GM19240 (cell line): ENCODE data around the gene ACOT7.

Experiments
- DNase-seq: peaks from one replicate; pipeline ENCODE4 v3.0.0; 2011; ENCODE audit warnings: low spot score; ENCODE audit not compliant: insufficient read length

The ACOT7 gene

GRCh38 chr1:6285336-6285735, 108.2 kb downstream of the ACOT7 start:
- DNase-seq: no peak

DNA sequence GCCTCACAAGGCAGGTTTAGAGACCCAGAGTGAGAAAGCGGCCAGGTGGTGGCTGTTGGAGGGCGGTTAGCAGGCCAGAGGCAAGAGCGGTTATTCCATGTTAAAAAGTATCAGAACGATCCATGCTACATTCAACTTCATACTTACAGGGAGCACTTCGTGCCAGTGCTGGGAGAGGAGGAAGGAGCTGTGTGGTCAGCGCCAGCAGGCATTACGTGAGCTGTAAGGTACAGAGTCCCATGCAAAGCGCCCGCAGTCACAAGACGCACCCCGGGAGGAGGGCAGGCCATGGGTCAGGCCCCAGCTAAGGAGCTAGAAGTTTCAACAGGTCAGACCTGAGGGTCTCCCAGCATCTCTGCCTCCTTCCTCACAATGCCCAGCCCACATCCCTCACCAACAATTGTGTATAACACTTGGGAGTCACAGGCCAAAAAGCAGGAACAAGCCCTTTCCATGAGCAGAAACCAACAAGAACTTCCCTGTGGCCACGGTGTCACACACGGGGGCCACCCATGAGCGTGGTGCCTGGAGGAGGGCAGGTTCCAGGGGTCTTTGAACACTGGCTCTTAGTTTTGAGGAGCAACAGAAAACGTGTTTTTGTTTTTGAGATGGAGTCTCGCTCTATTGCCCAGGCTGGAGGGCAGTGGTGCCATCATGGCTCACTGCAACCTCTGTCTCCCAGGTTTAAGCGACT, 110.8 kb downstream of the ACOT7 start:
- DNase-seq: no peak

- no peak for DNase-seq
These were observed 111.8 kb downstream of the ACOT7 start for GRCh38 chr1:6281511-6282402.

DNA sequence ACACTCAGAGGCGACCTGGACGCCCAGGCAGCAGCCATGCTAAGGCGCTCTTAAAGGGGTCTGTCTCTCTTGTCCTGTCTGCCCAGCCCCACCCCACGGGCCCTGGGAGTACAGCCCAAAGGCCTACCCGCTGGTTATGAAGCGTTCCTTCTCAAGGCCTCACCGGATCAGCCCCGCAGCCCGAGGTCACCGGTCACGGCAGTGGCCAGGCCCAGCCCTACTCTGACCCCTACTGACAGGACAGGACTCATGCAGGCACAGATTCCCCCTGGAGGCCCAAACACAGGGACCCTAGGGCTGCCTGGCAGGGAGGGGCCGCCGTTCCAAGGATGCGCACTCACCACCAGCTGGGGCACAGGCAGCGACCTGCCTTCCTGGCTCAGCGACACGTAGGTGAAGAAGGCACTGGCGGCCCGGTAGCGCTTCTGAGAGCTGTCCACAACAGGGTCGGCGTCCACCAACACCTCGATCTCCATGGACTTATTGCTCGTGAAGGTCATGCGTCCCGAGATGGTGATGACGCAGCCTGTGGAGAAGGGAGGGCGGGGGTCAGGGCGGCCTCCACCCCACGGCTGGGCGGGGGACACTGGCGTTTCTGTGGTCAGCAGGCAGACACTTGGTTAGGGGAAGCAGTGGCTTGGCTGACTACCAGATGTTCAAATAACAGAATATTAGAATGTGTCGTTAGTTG, 112.7 kb downstream of the ACOT7 start:
- no peak for DNase-seq

GRCh38 chr1:6279613-6280383, 113.8 kb downstream of the ACOT7 start:
- no peak for DNase-seq

- no peak for DNase-seq
These were observed 114.5 kb downstream of the ACOT7 start for GRCh38 chr1:6279066-6279465.

- no peak for DNase-seq
These were observed 115.3 kb downstream of the ACOT7 start for GRCh38 chr1:6278263-6278662.

DNA sequence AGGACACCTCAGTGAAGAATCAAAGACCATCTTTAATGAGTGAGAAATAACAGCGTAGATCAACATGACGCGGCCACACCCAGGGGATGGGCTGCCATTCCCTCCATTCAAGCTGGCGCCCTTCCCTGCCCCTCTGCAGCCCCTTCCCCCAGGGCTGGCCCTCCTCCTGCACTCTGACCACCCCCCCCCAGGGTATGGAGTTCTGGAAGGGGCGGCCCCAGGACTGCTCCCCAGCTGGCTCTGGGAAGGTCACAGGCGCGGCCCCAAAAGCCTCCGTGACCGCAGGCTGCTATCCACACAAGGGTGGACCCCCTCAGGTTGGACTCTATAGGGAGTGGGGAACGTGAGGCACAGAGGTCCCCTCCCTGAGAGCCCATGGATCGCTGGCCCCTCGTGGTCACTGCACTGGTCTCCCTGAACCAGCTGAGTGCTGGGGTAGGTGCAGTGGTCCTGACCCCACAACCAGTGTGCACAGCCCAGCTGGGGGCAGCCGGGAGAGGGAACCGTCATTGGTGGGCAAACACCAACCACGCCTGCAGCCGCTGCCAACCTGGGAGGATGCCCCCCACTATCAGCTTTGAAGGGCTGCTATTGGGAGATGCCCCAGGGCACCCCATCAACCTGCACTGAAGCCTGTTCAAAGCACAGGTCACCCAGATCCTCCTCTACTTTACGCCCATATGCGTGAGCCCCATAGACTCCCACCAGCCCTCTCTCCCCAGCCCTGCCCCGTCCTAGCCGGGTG, 116.6 kb downstream of the ACOT7 start:
- no peak for DNase-seq

DNA sequence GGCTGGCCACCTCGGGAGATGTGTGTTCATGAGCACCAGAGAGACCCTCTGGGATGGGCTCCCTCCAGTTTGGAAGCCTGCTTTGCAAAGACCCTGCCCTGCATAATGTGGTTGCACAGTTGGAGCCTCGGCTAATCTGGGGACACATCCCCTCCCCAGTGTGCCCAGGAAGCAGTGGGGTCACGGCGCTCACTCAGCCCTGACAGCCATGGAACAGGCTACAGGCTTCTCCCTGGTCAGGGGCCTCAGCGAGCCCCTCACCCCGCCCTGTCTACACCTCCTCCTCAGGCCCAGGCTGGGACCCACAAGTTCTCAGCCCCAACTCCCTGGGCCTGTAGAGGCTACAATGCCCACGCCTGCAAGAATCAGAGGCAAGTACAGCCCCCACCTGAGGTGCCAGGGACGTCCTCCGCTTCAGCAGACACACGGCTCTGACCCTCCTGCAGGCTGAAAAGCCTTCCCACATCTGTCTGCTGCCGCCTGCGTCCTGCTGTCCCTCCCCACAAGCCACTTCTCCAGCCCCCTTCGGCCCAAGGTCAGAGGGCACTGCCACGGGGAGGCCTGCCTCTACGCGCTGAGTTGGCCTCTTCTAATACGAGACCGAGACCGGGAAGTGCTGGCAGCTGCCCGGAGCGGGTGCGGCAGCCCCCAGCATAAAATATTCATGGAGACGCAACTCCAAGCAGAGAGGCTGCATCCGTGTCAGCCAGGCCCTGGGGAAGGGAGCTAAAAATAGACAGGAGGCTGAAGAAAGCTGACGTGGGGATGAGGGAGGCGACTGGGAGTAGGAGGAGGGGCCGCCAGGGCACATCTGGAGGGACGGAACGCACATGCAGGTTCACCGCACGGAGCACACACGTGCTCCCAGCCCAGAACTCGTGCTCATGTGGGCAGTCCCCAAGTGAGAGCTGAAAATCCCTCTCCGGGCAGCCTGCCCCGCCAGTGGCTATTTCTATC, 117.5 kb downstream of the ACOT7 start:
- no peak for DNase-seq

- no peak for DNase-seq
These were observed 118.9 kb downstream of the ACOT7 start for GRCh38 chr1:6274622-6275139.

DNA sequence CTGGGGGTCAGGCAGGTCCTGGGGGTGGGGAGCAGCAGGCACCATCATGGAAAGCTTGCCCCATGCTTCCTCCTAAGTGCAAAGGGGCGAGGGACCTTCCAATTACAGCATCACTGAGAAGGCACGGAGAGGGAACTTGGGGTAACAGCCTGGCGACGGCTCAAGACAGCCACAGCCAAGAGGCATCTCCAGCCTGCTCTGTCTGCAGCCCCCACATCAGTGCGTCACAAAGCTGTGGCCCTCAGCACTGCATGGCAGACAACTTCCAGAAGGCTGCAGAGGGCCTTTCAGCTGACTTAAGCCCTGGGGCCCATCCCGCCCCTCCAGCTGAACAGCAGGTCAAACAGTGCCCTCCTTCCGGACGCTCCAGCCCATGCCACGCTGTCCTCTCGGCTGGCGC, 119.5 kb downstream of the ACOT7 start:
- DNase-seq: no peak

DNA sequence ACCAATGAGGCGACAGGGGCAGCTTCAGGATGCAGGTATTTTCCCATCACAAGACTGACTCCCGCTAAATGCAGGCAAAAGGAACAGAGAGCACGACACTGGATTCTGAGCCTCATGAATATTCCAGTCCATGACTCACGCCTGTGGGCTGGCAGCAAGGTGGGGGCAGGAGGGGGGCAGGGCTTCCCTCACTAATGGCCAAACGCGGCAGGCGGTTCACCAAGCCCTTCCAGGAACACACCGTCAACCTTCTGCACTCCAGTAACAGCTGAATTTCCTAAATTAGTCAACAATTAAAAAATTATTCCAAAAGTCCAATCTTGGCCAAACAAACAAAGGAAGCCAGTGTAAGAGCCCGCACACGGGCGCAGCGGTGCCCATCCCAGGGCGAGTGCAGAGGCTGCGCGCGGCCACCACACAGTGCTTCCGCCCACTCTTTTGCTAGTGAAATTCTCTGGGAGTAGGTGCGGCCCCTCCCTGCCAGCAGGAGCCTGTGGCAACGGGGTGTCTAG, 120.1 kb downstream of the ACOT7 start:
- no peak for DNase-seq

- DNase-seq: no peak
These were observed 120.7 kb downstream of the ACOT7 start for GRCh38 chr1:6272868-6273267.

GRCh38 chr1:6272452-6272851, 121.1 kb downstream of the ACOT7 start:
- no peak for DNase-seq

DNA sequence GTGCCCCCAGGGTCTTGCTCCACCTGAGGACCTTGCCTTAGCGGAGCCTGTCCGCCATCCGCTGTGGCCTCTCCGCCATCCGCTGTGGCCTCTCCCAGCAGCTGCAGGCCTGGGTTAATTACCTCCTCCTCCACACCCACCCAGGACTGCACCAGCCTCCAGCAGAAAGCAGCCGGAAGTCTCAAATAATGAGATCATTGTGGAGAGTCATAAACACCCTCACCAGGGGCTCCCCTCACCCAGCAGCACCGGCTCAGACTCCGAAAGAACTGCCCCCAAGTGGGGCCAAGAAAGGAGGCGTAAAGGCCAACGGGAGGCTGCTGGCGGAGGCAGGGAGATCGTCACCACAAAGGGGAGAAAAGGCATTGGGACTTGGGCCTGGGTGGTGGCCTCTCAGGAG, 122.0 kb downstream of the ACOT7 start:
- no peak for DNase-seq

GRCh38 chr1:6271006-6271405, 122.6 kb downstream of the ACOT7 start:
- no peak for DNase-seq

GRCh38 chr1:6270401-6270800, 123.2 kb downstream of the ACOT7 start:
- no peak for DNase-seq

GRCh38 chr1:6269720-6270400, 123.7 kb downstream of the ACOT7 start:
- DNase-seq: no peak

- no peak for DNase-seq
These were observed 124.3 kb downstream of the ACOT7 start for GRCh38 chr1:6269296-6269695.
